OCI-LY7 (cell line): ENCODE data around the gene TBX15.

ENCODE experiments used
- CTCF ChIP-seq: fragments of 200-600 bp; sonication (generic); conservative IDR thresholded peaks from 2 replicates; pipeline ENCODE4 v1.5.1; 2014; ENCODE audit warnings: mild to moderate bottlenecking, antibody characterized with exemption, low read length, moderate library complexity, mixed read lengths
- EZH2phosphoT487 ChIP-seq: fragments of 200-600 bp; sonication (generic); IDR thresholded peaks from 2 replicates; pipeline ENCODE4 v1.6.1; 2018; ENCODE audit warnings: low read depth, borderline replicate concordance, mild to moderate bottlenecking, mixed run types, antibody characterized with exemption, low read length, moderate library complexity, mixed read lengths

DNA sequence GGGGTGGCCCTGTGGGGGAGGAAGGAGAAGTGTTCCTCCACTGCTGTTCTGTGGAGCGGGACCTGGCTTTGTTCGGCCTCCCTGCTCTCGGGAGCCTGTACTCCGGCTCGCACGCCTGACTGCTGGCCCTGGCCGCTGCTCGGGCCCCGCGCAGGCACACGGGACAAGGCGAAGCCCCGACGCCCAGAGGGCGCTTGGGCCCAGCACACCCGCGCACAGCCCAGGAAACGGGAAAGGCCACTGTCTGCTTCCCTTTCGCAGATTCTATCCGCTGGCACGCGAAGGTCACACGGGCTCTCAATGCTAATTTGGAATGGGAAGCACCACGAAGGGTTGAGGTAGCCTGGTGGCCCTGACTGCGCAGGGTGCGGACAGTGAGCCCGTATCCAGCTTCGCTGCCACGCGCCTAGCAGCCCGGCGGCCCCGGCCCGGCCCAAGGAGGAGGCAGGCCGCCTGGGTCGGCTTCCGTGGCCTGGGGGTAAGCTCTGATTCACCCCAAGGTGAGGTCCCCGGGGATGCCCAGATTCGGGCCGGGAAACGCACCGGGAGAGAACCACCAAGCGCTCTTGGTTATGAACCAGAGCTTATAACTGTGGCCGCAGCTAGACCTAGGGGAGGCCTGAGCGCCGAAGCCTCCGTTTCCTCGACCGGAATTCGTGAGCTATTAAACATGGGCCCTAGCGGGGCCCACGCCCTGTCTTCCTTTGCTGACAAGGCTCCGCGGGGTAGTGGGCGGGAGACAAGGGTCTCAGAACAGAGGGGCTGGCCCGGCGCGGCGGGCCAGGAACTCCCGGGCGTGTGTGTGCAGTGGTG lies 19.7 kb upstream of the TBX15 start:
- no peak for TF ChIP-seq CTCF
- TF ChIP-seq EZH2phosphoT487: no peak
